ENCODE measurements around the gene MTG1.

Gene MTG1

GRCh38 chr10:133454204-133454893, 60.4 kb downstream of the MTG1 start:
- Histone ChIP-seq H3K27ac (ENCODE audit: low read length) (no peak overlapping the region), H3K36me3 (ENCODE audit: control insufficient read depth, insufficient read depth, low read length) (peaks cover 2% of the 10 kb centered on the region; the same call in 1 of the 2 replicates), H3K4me3 (ENCODE audit: low read length) (no peak overlapping the region), H3K27me3 (ENCODE audit: control insufficient read depth, insufficient read depth, low read length) (no peaks in the 10 kb centered on the region), H3K4me1 (ENCODE audit: control insufficient read depth, insufficient read depth, low read length) (no peaks in the 10 kb centered on the region), H3K9me3 (ENCODE audit: control insufficient read depth, insufficient read depth, low read length) (peaks cover 29% of the 10 kb centered on the region)
- no CpG with 5 or more reads among the region's 10 CpGs for WGBS (ENCODE audit: insufficient coverage, insufficient read length)
- DNase-seq (ENCODE audit: low read depth, low spot score): no peak

DNA sequence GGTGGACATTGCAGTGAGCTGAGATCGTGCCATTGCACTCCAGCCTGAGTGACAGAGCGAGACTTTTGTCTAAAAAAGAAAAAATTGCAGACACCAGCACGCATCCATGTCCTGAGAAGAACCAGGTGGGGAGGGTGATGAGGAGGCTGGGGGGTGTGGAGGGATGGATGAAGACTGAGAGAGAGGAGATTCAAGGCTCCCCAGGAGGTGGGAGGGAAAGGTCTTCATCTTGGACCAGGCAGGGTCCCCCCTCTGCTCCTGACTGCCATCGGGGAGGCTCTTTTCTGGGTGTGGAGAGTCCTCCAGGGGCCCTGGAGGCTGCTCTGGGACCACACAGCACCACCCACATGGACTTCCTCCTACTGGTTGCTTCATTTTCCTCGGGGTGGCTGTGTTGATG, 61.2 kb downstream of the MTG1 start:
- Histone ChIP-seq H3K4me1 (ENCODE audit: control insufficient read depth, insufficient read depth, low read length) (no peaks in the 10 kb centered on the region), H3K36me3 (ENCODE audit: control insufficient read depth, insufficient read depth, low read length) (peaks cover 2% of the 10 kb centered on the region; the same call in 1 of the 2 replicates), H3K9me3 (ENCODE audit: control insufficient read depth, insufficient read depth, low read length) (peaks cover 29% of the 10 kb centered on the region), H3K4me3 (ENCODE audit: low read length) (no peak overlapping the region), H3K27me3 (ENCODE audit: control insufficient read depth, insufficient read depth, low read length) (no peaks in the 10 kb centered on the region), H3K27ac (ENCODE audit: low read length) (no peak overlapping the region)
- no peak for DNase-seq (ENCODE audit: low read depth, low spot score)
- no CpG with 5 or more reads among the region's 5 CpGs for WGBS (ENCODE audit: insufficient coverage, insufficient read length)

DNA sequence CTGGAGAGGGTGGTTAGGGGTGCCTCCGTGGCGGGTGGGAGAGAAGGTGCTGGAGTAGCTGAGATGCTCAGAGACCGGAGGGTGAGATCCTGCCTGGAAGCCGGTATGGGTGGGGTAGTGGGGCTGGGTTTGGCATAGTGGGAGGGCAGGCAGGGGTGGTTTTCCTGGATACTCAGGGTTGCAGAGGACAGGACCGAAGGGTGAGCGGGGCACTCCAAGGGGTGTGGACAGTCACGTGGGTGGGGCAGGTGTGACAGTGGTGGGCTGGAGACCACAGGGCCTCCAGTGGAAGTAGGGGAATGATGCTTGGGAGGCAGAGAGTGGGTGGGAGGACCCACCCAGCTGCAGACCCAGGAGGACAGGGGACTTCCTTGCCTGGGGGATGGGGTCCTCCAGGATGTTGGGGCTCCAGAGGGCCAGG, 61.7 kb downstream of the MTG1 start:
- no CpG with 5 or more reads among the region's 7 CpGs for WGBS (ENCODE audit: insufficient coverage, insufficient read length)
- Histone ChIP-seq H3K27ac (ENCODE audit: low read length) (no peak overlapping the region), H3K4me1 (ENCODE audit: control insufficient read depth, insufficient read depth, low read length) (no peaks in the 10 kb centered on the region), H3K4me3 (ENCODE audit: low read length) (no peak overlapping the region), H3K36me3 (ENCODE audit: control insufficient read depth, insufficient read depth, low read length) (peaks cover 2% of the 10 kb centered on the region; the same call in 1 of the 2 replicates), H3K9me3 (ENCODE audit: control insufficient read depth, insufficient read depth, low read length) (peaks cover 29% of the 10 kb centered on the region), H3K27me3 (ENCODE audit: control insufficient read depth, insufficient read depth, low read length) (no peaks in the 10 kb centered on the region)
- no peak for DNase-seq (ENCODE audit: low read depth, low spot score)

GRCh38 chr10:133456041-133456951, 62.3 kb downstream of the MTG1 start:
- Histone ChIP-seq H3K9me3 (ENCODE audit: control insufficient read depth, insufficient read depth, low read length) (peaks cover 29% of the 10 kb centered on the region), H3K27ac (ENCODE audit: low read length) (no peak overlapping the region), H3K27me3 (ENCODE audit: control insufficient read depth, insufficient read depth, low read length) (no peaks in the 10 kb centered on the region), H3K36me3 (ENCODE audit: control insufficient read depth, insufficient read depth, low read length) (peaks cover 2% of the 10 kb centered on the region; the same call in 1 of the 2 replicates), H3K4me3 (ENCODE audit: low read length) (no peak overlapping the region; the same call in 1 of the 2 replicates), H3K4me1 (ENCODE audit: control insufficient read depth, insufficient read depth, low read length) (no peaks in the 10 kb centered on the region)
- no peak for DNase-seq (ENCODE audit: low read depth, low spot score)
- no CpG with 5 or more reads among the region's 46 CpGs for WGBS (ENCODE audit: insufficient coverage, insufficient read length)

- Histone ChIP-seq H3K36me3 (ENCODE audit: control insufficient read depth, insufficient read depth, low read length) (peaks cover 2% of the 10 kb centered on the region; the same call in 1 of the 2 replicates), H3K9me3 (ENCODE audit: control insufficient read depth, insufficient read depth, low read length) (peaks cover 32% of the 10 kb centered on the region)
- WGBS (ENCODE audit: insufficient coverage, insufficient read length): no CpG with 5 or more reads among the region's 34 CpGs
These were observed 63.3 kb downstream of the MTG1 start for GRCh38 chr10:133457100-133457841.

GRCh38 chr10:133458021-133458709, 64.2 kb downstream of the MTG1 start:
- WGBS (ENCODE audit: insufficient coverage, insufficient read length): no CpG with 5 or more reads among the region's 40 CpGs
- no peak overlapping the region; the same call in 1 of the 2 replicates for H3K4me3 ChIP-seq (ENCODE audit: low read length)
- H3K4me1 ChIP-seq (ENCODE audit: control insufficient read depth, insufficient read depth, low read length): no peaks in the 10 kb centered on the region; the same call in 1 of the 2 replicates
- H3K9me3 ChIP-seq (ENCODE audit: control insufficient read depth, insufficient read depth, low read length): peaks cover 35% of the 10 kb centered on the region
- no peak overlapping the region for H3K27ac ChIP-seq (ENCODE audit: low read length)
- no peaks in the 10 kb centered on the region for H3K27me3 ChIP-seq (ENCODE audit: control insufficient read depth, insufficient read depth, low read length)
- no peak for DNase-seq (ENCODE audit: low read depth, low spot score)
- H3K36me3 ChIP-seq (ENCODE audit: control insufficient read depth, insufficient read depth, low read length): peaks cover 2% of the 10 kb centered on the region; the same call in 1 of the 2 replicates

More at GRCh38 chr10:133457100-133457841, 63.3 kb downstream of the MTG1 start:
- DNase-seq (ENCODE audit: low read depth, low spot score): no peak
- H3K4me3 ChIP-seq (ENCODE audit: low read length): no peak overlapping the region
- H3K27ac ChIP-seq (ENCODE audit: low read length): no peak overlapping the region
- no peaks in the 10 kb centered on the region for H3K27me3 ChIP-seq (ENCODE audit: control insufficient read depth, insufficient read depth, low read length)
- H3K4me1 ChIP-seq (ENCODE audit: control insufficient read depth, insufficient read depth, low read length): no peaks in the 10 kb centered on the region

GRCh38 chr10:133458710-133459453, 64.9 kb downstream of the MTG1 start:
- Histone ChIP-seq H3K36me3 (ENCODE audit: control insufficient read depth, insufficient read depth, low read length) (no peaks in the 10 kb centered on the region; the same call in 1 of the 2 replicates), H3K27ac (ENCODE audit: low read length) (no peak overlapping the region), H3K9me3 (ENCODE audit: control insufficient read depth, insufficient read depth, low read length) (peaks cover 32% of the 10 kb centered on the region), H3K4me1 (ENCODE audit: control insufficient read depth, insufficient read depth, low read length) (no peaks in the 10 kb centered on the region; the same call in 1 of the 2 replicates), H3K4me3 (ENCODE audit: low read length) (no peak overlapping the region), H3K27me3 (ENCODE audit: control insufficient read depth, insufficient read depth, low read length) (no peaks in the 10 kb centered on the region)
- no CpG with 5 or more reads among the region's 21 CpGs for WGBS (ENCODE audit: insufficient coverage, insufficient read length)
- no peak for DNase-seq (ENCODE audit: low read depth, low spot score)

GRCh38 chr10:133459454-133460207, 65.7 kb downstream of the MTG1 start:
- no CpG with 5 or more reads among the region's 81 CpGs for WGBS (ENCODE audit: insufficient coverage, insufficient read length)
- peaks cover 26% of the 10 kb centered on the region for H3K9me3 ChIP-seq (ENCODE audit: control insufficient read depth, insufficient read depth, low read length)
- H3K27ac ChIP-seq (ENCODE audit: low read length): no peak overlapping the region
- DNase-seq (ENCODE audit: low read depth, low spot score): no peak
- no peaks in the 10 kb centered on the region; the same call in 1 of the 2 replicates for H3K36me3 ChIP-seq (ENCODE audit: control insufficient read depth, insufficient read depth, low read length)
- no peaks in the 10 kb centered on the region for H3K27me3 ChIP-seq (ENCODE audit: control insufficient read depth, insufficient read depth, low read length)
- no peaks in the 10 kb centered on the region; the same call in 1 of the 2 replicates for H3K4me1 ChIP-seq (ENCODE audit: control insufficient read depth, insufficient read depth, low read length)
- H3K4me3 ChIP-seq (ENCODE audit: low read length): no peak overlapping the region

Data from iPS DF 6.9 (cell line).